ENCODE results near the gene FAAP20. TPM values are rescaled to one million over a fixed set of nuclear protein-coding genes. Genes with fewer than 3 reads are reported as not detected.

The FAAP20 gene
- total and polyA plus RNA-seq, 7 donors, result 28.4 to 58.0 (median 45.3) TPM

- peak overlapping the region; percentile 25 to 54 (median 45) for H3K4me3 ChIP-seq
- peak; percentile 98 for DNase-seq
- peak overlapping the region; percentile 84 to 99 (median 87) for H3K27ac ChIP-seq
- H3K36me3 ChIP-seq, result no peaks in the 10 kb centered on the region
- H3K9me3 ChIP-seq, result no peaks in the 10 kb centered on the region
- 3 to 12% methylated on average over 24 of the region's 24 CpGs for WGBS, 2 donors
- TF ChIP-seq POLR2A (IDR thresholded peaks at IDR 0.05) (peak; percentile 63 to 85), EP300 (IDR thresholded peaks at IDR 0.05) (no peak), POLR2AphosphoS5 (IDR thresholded peaks at IDR 0.05) (peak; percentile 89 to 95 (median 90))
- H3K27me3 ChIP-seq, result no peaks in the 10 kb centered on the region
- H3K4me1 ChIP-seq, result peaks cover 0 to 48% (median 38%) of the 10 kb centered on the region in 4 donors
- intact Hi-C loops (cut with DNase I), result loop anchor here (5.0 kb wide), 2 partner anchors 388 to 1428 kb away; partner anchors contain the start of genes PRXL2B and TPRG1L
These were observed 4.7 kb upstream of the FAAP20 start for GRCh38 chr1:2199042-2199810.

DNA sequence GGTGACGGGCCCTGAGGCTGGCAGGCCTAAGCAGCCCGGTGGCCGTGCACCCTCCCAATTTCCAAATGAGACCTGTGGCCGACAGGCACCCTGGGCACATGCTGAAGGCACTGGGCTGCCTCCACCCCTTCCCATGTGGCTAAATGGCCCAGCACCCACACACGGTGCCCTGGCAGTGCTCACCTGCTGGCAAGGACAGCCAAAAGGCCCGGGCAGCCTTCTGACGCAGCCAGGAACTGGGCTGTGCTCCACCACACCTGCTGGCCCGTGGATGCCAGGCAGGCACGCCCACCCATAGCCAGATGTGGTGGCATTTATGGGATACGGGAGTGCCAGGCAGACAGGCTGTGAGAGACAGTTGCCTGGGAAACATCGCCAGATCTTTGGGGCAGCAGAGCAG, 4.0 kb upstream of the FAAP20 start:
- 27 to 67% methylated on average over 11 of the region's 11 CpGs for WGBS, 2 donors
- peak; percentile 72 for DNase-seq
- no peaks in the 10 kb centered on the region for H3K27me3 ChIP-seq
- intact Hi-C loops (cut with DNase I), result loop anchor here (5.0 kb wide), 2 partner anchors 389 to 1429 kb away; partner anchors contain the start of genes PRXL2B and TPRG1L
- no peaks in the 10 kb centered on the region for H3K9me3 ChIP-seq
- H3K4me3 ChIP-seq, result peak overlapping the region in 2 of 4 donors; percentile 49 to 54
- no peaks in the 10 kb centered on the region for H3K36me3 ChIP-seq
- peaks cover 0 to 48% (median 40%) of the 10 kb centered on the region in 4 donors for H3K4me1 ChIP-seq
- TF ChIP-seq POLR2AphosphoS5 (IDR thresholded peaks at IDR 0.05), result no peak
- peak overlapping the region; percentile 84 to 99 (median 87) for H3K27ac ChIP-seq

DNA sequence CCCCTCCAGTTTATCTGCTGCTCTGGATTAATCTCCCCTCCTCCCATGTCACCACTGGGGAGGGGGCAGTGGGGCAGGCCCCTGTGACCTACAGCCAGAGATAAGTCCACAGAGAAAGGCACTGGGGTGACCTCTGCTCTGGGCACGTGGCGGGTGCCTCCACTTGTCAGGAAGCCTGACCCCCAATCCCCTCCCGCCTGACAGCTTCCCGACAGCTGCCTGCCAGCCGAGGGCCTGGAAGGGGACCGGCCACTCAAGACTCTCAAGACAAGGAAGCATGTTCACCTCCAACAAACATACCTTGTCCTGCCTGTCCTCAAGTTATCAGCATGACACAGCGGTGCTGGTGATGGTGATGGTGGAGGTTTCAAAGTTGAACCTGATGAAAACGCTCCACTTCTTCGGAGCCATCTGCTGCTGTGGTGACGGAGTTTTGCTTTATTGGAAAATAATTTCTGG, 3.2 kb upstream of the FAAP20 start:
- Histone ChIP-seq H3K4me3 (no peak overlapping the region), H3K4me1 (peaks cover 0 to 51% (median 47%) of the 10 kb centered on the region in 4 donors), H3K36me3 (no peaks in the 10 kb centered on the region), H3K9me3 (no peaks in the 10 kb centered on the region), H3K27ac (peak overlapping the region; percentile 22 to 99 (median 87)), H3K27me3 (no peaks in the 10 kb centered on the region)
- no peak for TF ChIP-seq EP300 (IDR thresholded peaks at IDR 0.05)
- no peak for TF ChIP-seq CTCF (IDR thresholded peaks at IDR 0.05)
- no peak for TF ChIP-seq POLR2AphosphoS5 (IDR thresholded peaks at IDR 0.05)
- TF ChIP-seq POLR2A (IDR thresholded peaks at IDR 0.05), result no peak
- 89 to 92% methylated on average over 10 of the region's 10 CpGs for WGBS, 2 donors
- intact Hi-C loops (cut with DNase I), result loop anchor here (5.0 kb wide), 2 partner anchors 390 to 1430 kb away; partner anchors contain the start of genes PRXL2B and TPRG1L
- no peak for DNase-seq

DNA sequence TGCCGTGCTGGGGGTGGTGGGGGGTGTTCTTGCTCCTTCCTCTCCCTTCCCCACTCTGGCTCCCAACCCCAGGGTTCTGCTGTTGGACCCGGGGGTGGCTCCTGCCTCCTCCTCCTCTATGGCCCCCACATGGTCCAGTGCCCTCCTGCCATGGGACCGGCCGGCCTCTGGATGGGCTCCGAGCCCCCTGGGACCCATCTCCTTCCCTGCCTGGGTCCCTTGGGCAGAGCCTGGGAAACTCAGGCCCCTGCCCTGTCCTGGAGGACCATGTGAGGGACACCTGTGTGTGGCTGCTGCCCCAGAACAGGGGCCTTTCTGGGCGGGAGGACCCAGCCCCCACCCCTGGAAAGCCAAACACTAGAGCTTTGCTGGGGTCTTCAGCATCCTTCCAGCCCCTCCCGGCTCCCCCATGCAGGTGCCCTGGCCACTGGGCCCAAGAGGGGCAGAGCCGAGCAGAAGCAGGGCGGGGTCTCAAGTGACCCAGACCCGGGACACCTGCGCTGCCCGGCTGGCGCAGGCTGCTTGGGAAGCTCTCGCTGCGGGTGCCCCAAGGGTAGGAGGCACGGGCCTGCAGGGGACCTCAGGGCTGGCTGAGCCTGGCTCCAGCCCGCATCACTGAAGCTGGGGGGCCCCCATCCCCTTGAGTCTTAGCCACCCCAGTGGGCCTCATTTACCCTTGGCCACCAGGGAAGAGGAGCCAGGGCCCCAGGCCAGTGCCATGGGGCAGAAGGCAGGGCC, 2.5 kb upstream of the FAAP20 start:
- Histone ChIP-seq H3K27me3 (no peaks in the 10 kb centered on the region), H3K27ac (peak overlapping the region; percentile 22 to 99 (median 87)), H3K9me3 (no peaks in the 10 kb centered on the region), H3K4me1 (peaks cover 0 to 58% (median 54%) of the 10 kb centered on the region in 4 donors), H3K4me3 (no peak overlapping the region), H3K36me3 (no peaks in the 10 kb centered on the region)
- intact Hi-C loops (cut with DNase I), result loop anchor here (5.0 kb wide), 2 partner anchors 390 to 1430 kb away; partner anchors contain the start of genes PRXL2B and TPRG1L
- DNase-seq, result no peak
- no peak for TF ChIP-seq POLR2AphosphoS5 (IDR thresholded peaks at IDR 0.05)
- no peak for TF ChIP-seq EP300 (IDR thresholded peaks at IDR 0.05)
- no peak for TF ChIP-seq CTCF (IDR thresholded peaks at IDR 0.05)
- no peak for TF ChIP-seq POLR2A (IDR thresholded peaks at IDR 0.05)
- 88 to 91% methylated on average over 17 of the region's 17 CpGs for WGBS, 2 donors

GRCh38 chr1:2195785-2196184, 1.2 kb upstream of the FAAP20 start:
- 79 to 80% methylated on average over 11 of the region's 11 CpGs for WGBS, 2 donors
- peaks cover 0 to 70% (median 66%) of the 10 kb centered on the region in 4 donors for H3K4me1 ChIP-seq

More at GRCh38 chr1:2195785-2196184, 1.2 kb upstream of the FAAP20 start:
- TF ChIP-seq POLR2A (IDR thresholded peaks at IDR 0.05) (no peak), POLR2AphosphoS5 (IDR thresholded peaks at IDR 0.05) (no peak), CTCF (IDR thresholded peaks at IDR 0.05) (no peak), EP300 (IDR thresholded peaks at IDR 0.05) (no peak)
- peak overlapping the region; percentile 94 to 99 (median 96) for H3K27ac ChIP-seq
- H3K27me3 ChIP-seq, result no peaks in the 10 kb centered on the region
- H3K9me3 ChIP-seq, result no peaks in the 10 kb centered on the region
- H3K36me3 ChIP-seq, result no peaks in the 10 kb centered on the region
- peak; percentile 68 for DNase-seq
- H3K4me3 ChIP-seq, result no peak overlapping the region
- intact Hi-C loops (cut with DNase I), result loop anchor here (1.0 to 5.0 kb wide), 3 partner anchors 186 to 1432 kb away; partner anchors contain the start of genes PRXL2B and TPRG1L

Measured in sigmoid colon (tissue), 7 donors.